Sigmoid colon (tissue), 7 donors: ENCODE data around the gene CA9. TPM values are rescaled to one million over a fixed set of nuclear protein-coding genes. Genes with fewer than 3 reads are reported as not detected.
A peak's percentile ranks its signal among the peaks of the same experiment; 100 is the strongest.

Source experiments
- DNase-seq: peaks from one replicate; pipeline ENCODE4 v3.0.0-alpha.2; 2019
- H3K27ac ChIP-seq, 4 donors: fragments of 200-600 bp; sonication (generic); one replicate each; pipeline ENCODE4 v1.5.1; 2016 to 2019; ENCODE audit warnings: mild to moderate bottlenecking in 1 of 4
- H3K27me3 ChIP-seq, 3 donors: fragments of 200-600 bp; sonication (generic); one replicate each; pipeline ENCODE4 v1.5.1; 2019; ENCODE audit warnings: mild to moderate bottlenecking in 1 of 3
- H3K36me3 ChIP-seq, 4 donors: fragments of 200-600 bp; sonication (generic); one replicate each; pipeline ENCODE4 v1.5.1; 2016 to 2019
- H3K4me1 ChIP-seq, 4 donors: fragments of 200-600 bp; sonication (generic); one replicate each; pipeline ENCODE4 v1.5.1; 2017 to 2019
- H3K4me3 ChIP-seq, 4 donors: fragments of 200-600 bp; sonication (generic); one replicate each; pipeline ENCODE4 v1.5.1; 2017 to 2019; ENCODE audit warnings: mild to moderate bottlenecking in 2 of 4, moderate library complexity in 1 of 4
- H3K9me3 ChIP-seq, 4 donors: fragments of 200-600 bp in 3 of 4; sonication (generic) in 3 of 4; one replicate each; pipeline versions ENCODE4 v1.5.1 to v1.6.1; 2013 to 2019
- CTCF ChIP-seq, 4 experiments: fragments of 450-650 bp in 3 of 4; fragments of 200-600 bp in 1 of 4; IDR thresholded peaks; one replicate each; pipeline ENCODE4 v1.5.1; 2016 to 2019; ENCODE audit warnings: antibody characterized with exemption in 4 of 4, mild to moderate bottlenecking in 3 of 4, moderate library complexity in 2 of 4
- EP300 ChIP-seq, 4 donors: sonication (generic); formaldehyde crosslinking; IDR thresholded peaks; one replicate each; pipeline ENCODE4 v1.6.1; 2017; ENCODE audit warnings: antibody characterized with exemption in 4 of 4
- POLR2A ChIP-seq, 2 donors: fragments of 450-650 bp; IDR thresholded peaks; one replicate each; pipeline ENCODE4 v1.6.1; 2016; ENCODE audit warnings: antibody characterized with exemption in 2 of 2, mild to moderate bottlenecking in 2 of 2, moderate library complexity in 2 of 2
- POLR2AphosphoS5 ChIP-seq, 4 donors: sonication (generic); formaldehyde crosslinking; IDR thresholded peaks; one replicate each; pipeline ENCODE4 v1.6.1; 2017; ENCODE audit warnings: antibody characterized with exemption in 4 of 4
- WGBS, 2 donors: extraction: QIAGEN DNeasy Blood & Tissue Kit; methylation state at CpG; one replicate each; pipeline ENCODE4 v1.1.7; 2013; 5-methylcytosine and 5-hydroxymethylcytosine counted together
- intact Hi-C: fragments of 100-400 bp; cut with DNase I; formaldehyde crosslinking; loops from one replicate; pipeline ENCODE4 v1.15.1; 2023
- polyA plus RNA-seq, 3 donors: library from polyadenylated mRNA; stranded (reverse); fragments of 200-250 nt; gene quantifications; one replicate each; pipeline ENCODE4 v1.2.3, GENCODE V29; 2013
- total RNA-seq, 4 donors: library from RNA; depleted of rRNA; stranded (reverse); fragments of >200 nt; gene quantifications; one replicate each; pipeline ENCODE4 v1.1.0, GENCODE V29; 2016
- donor health status: healthy with polysubstance abuse.
- donor health status: Bipolar disorder and iron deficiency.
- donor health status: healthy.

The CA9 gene
- total and polyA plus RNA-seq, 7 donors, result 0.33 to 1.7 (median 0.71) TPM; not detected in 4

GRCh38 chr9:35682520-35683315 is 9.0 kb downstream of the CA9 start:
- Histone ChIP-seq H3K36me3 (peaks cover 34 to 58% (median 50%) of the 10 kb centered on the region in 4 donors), H3K27me3 (no peaks in the 10 kb centered on the region), H3K27ac (peak overlapping the region; percentile 95 to 100 (median 98)), H3K9me3 (no peaks in the 10 kb centered on the region), H3K4me3 (peak overlapping the region in 2 of 4 donors; percentile 88 to 97), H3K4me1 (peaks cover 0 to 58% (median 46%) of the 10 kb centered on the region in 4 donors)
- DNase-seq, result no peak
- intact Hi-C loops, result no loop called here
- 89 to 92% methylated on average over 10 of the region's 10 CpGs for WGBS, 2 donors
- TF ChIP-seq CTCF (IDR thresholded peaks at IDR 0.05) (no peak), POLR2A (IDR thresholded peaks at IDR 0.05) (no peak), EP300 (IDR thresholded peaks at IDR 0.05) (no peak), POLR2AphosphoS5 (IDR thresholded peaks at IDR 0.05) (peak; percentile 26 to 62 (median 53))

- DNase-seq, result no peak
- H3K36me3 ChIP-seq, result peaks cover 34 to 64% (median 52%) of the 10 kb centered on the region in 4 donors
- H3K27me3 ChIP-seq, result no peaks in the 10 kb centered on the region
- WGBS, 2 donors, result 81% methylated on average over 2 of the region's 2 CpGs
- peak overlapping the region in 2 of 4 donors; percentile 88 to 97 for H3K4me3 ChIP-seq
- H3K9me3 ChIP-seq, result no peaks in the 10 kb centered on the region
- peak overlapping the region; percentile 95 to 100 (median 98) for H3K27ac ChIP-seq
- peaks cover 0 to 64% (median 46%) of the 10 kb centered on the region in 4 donors for H3K4me1 ChIP-seq
- TF ChIP-seq POLR2AphosphoS5 (IDR thresholded peaks at IDR 0.05), result no peak
- intact Hi-C loops, result no loop called here
These were observed 9.6 kb downstream of the CA9 start for GRCh38 chr9:35683323-35683722.

GRCh38 chr9:35684921-35685320 is 11.2 kb downstream of the CA9 start:
- Histone ChIP-seq H3K4me1 (peaks cover 0 to 66% (median 46%) of the 10 kb centered on the region in 4 donors), H3K27ac (peak overlapping the region; percentile 95 to 100 (median 98)), H3K27me3 (no peaks in the 10 kb centered on the region), H3K4me3 (peak overlapping the region; percentile 32 to 97 (median 91)), H3K9me3 (no peaks in the 10 kb centered on the region), H3K36me3 (peaks cover 34 to 69% (median 57%) of the 10 kb centered on the region in 4 donors)
- TF ChIP-seq POLR2AphosphoS5 (IDR thresholded peaks at IDR 0.05) (peak in 1 of 4 donors; percentile 6), CTCF (IDR thresholded peaks at IDR 0.05) (no peak), POLR2A (IDR thresholded peaks at IDR 0.05) (no peak), EP300 (IDR thresholded peaks at IDR 0.05) (no peak)
- no peak for DNase-seq
- intact Hi-C loops, result no loop called here
- WGBS, 2 donors, result 95 to 96% methylated on average over 10 of the region's 10 CpGs

- Histone ChIP-seq H3K36me3 (peaks cover 34 to 69% (median 57%) of the 10 kb centered on the region in 4 donors), H3K9me3 (no peaks in the 10 kb centered on the region), H3K27me3 (no peaks in the 10 kb centered on the region), H3K4me3 (peak overlapping the region; percentile 32 to 97 (median 91)), H3K4me1 (peaks cover 0 to 66% (median 46%) of the 10 kb centered on the region in 4 donors), H3K27ac (peak overlapping the region; percentile 95 to 100 (median 98))
- peak in 2 of 4 donors; percentile 34 to 53 for TF ChIP-seq POLR2AphosphoS5 (IDR thresholded peaks at IDR 0.05)
- TF ChIP-seq CTCF (IDR thresholded peaks at IDR 0.05), result no peak
- WGBS, 2 donors, result 86 to 89% methylated on average over 13 of the region's 13 CpGs
- no peak for DNase-seq
- intact Hi-C loops, result no loop called here
These were observed 11.8 kb downstream of the CA9 start for GRCh38 chr9:35685506-35685905.
